Smooth muscle cell (in vitro differentiated cells): ENCODE results near the gene ANP32E. TPM values are rescaled to one million over a fixed set of nuclear protein-coding genes. Genes with fewer than 3 reads are reported as not detected.

Source experiments
- DNase-seq: peaks from one replicate; lab custom pipeline; 2025; ENCODE audit not compliant: unreplicated experiment; lab: John Stamatoyannopoulos, UW
- H2AFZ ChIP-seq: fragments of 200-600 bp; sonication (generic); 2 replicates; pipeline ENCODE4 v1.6.0; 2016; ENCODE audit warnings: antibody characterized with exemption, low read depth, mild to moderate bottlenecking
- H3F3A ChIP-seq: fragments of 200-600 bp; sonication (generic); 2 replicates; pipeline ENCODE4 v1.6.0; 2017; ENCODE audit warnings: antibody characterized with exemption, low read depth
- H3K27ac ChIP-seq: fragments of 200-600 bp; sonication (generic); 2 replicates; pipeline ENCODE4 v1.5.1; 2016; ENCODE audit warnings: low read depth, mild to moderate bottlenecking
- H3K27me3 ChIP-seq: fragments of 200-600 bp; sonication (generic); 2 replicates; pipeline ENCODE4 v1.6.1; 2016; ENCODE audit warnings: low read depth, mild to moderate bottlenecking
- H3K36me3 ChIP-seq: fragments of 200-600 bp; sonication (generic); 2 replicates; pipeline ENCODE4 v1.5.1; 2016; ENCODE audit warnings: low read depth
- H3K4me1 ChIP-seq: fragments of 200-600 bp; sonication (generic); 2 replicates; pipeline ENCODE4 v1.5.1; 2016; ENCODE audit warnings: low read depth
- H3K4me2 ChIP-seq: fragments of 200-600 bp; sonication (generic); 2 replicates; pipeline ENCODE4 v1.6.0; 2016; ENCODE audit warnings: mild to moderate bottlenecking
- H3K4me3 ChIP-seq: fragments of 200-600 bp; sonication (generic); 2 replicates; pipeline ENCODE4 v1.5.1; 2016; ENCODE audit warnings: mild to moderate bottlenecking
- H3K79me2 ChIP-seq: fragments of 200-600 bp; sonication (generic); 2 replicates; pipeline ENCODE4 v1.6.0; 2016; ENCODE audit warnings: low read depth, mild to moderate bottlenecking
- H3K9ac ChIP-seq: fragments of 200-600 bp; sonication (generic); 2 replicates; pipeline ENCODE4 v1.6.0; 2016; ENCODE audit warnings: low read depth
- H3K9me3 ChIP-seq: fragments of 200-600 bp; sonication (generic); replicated peaks from 2 replicates; pipeline ENCODE4 v1.5.1; 2016; ENCODE audit warnings: low read depth
- H4K20me1 ChIP-seq: fragments of 200-600 bp; sonication (generic); 2 replicates; pipeline ENCODE4 v1.6.0; 2016; ENCODE audit warnings: low read depth
- WGBS: methylation state at CpG from one replicate; pipeline ENCODE4 v1.1.7; 2016; ENCODE audit warnings: low lambda C conversion rate; 5-methylcytosine and 5-hydroxymethylcytosine counted together
- polyA plus RNA-seq: library from polyadenylated mRNA; unstranded; fragments of >200 nt; fragmentation: Nextera tagmentation; extraction: Ambion mirVana; gene quantifications from 2 replicates; pipeline ENCODE4 v1.2.1, GENCODE V29; 2016
- small RNA-seq: library from RNA; depleted of rRNA; stranded (forward); fragments of <200 nt; gene quantifications from one replicate; pipeline ENCODE3, GENCODE V24; 2014
- total RNA-seq: library from RNA; depleted of rRNA; stranded (reverse); fragments of >200 nt; gene quantifications from 2 replicates; pipeline ENCODE4 v1.2.3, GENCODE V29; 2014
- TF ChIP-seq, protein P1 (sequence below): fragments of 200-600 bp; sonication (generic); IDR thresholded peaks from 2 replicates; pipeline ENCODE4 v1.5.1; 2017; ENCODE audit warnings: borderline replicate concordance, mild to moderate bottlenecking, antibody characterized with exemption; ENCODE audit not compliant: insufficient read depth, poor library complexity, severe bottlenecking

The ANP32E gene
- total and polyA plus RNA-seq, 2 experiments from 2014 or later, result 25.0 to 36.5 TPM

DNA sequence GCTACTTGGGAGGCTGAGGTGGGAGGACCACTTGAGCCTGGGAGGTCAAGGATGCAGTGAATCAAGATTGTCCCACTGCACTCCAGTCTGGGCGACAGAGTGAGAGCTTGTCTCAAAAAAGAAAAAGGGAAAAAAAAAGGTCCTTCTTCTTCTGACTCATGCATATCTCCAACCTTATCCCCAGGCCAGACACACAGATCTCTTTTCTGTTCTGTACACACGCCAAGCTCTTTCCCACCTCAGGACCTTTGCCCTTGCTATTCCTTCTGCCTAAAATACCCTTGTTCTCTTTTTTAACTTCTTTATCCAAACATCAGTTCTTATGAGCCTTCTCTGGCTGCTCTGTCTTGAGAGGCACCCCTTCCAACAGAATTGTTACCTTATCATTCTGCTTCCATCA is 64.1 kb downstream of the ANP32E start:
- WGBS, result 33% methylated on average over 2 of the region's 2 CpGs
- Histone ChIP-seq H3K9ac (no peak overlapping the region), H3K4me2 (no peak overlapping the region), H2AFZ (no peak overlapping the region), H3K4me3 (no peak overlapping the region), H4K20me1 (no peaks in the 10 kb centered on the region), H3K27me3 (no peaks in the 10 kb centered on the region), H3K9me3 (no peaks in the 10 kb centered on the region), H3K27ac (peak overlapping the region; percentile 42), H3K79me2 (no peaks in the 10 kb centered on the region), H3K4me1 (no peaks in the 10 kb centered on the region), H3K36me3 (no peaks in the 10 kb centered on the region), H3F3A (no peaks in the 10 kb centered on the region)
- TF ChIP-seq, protein P1, sequence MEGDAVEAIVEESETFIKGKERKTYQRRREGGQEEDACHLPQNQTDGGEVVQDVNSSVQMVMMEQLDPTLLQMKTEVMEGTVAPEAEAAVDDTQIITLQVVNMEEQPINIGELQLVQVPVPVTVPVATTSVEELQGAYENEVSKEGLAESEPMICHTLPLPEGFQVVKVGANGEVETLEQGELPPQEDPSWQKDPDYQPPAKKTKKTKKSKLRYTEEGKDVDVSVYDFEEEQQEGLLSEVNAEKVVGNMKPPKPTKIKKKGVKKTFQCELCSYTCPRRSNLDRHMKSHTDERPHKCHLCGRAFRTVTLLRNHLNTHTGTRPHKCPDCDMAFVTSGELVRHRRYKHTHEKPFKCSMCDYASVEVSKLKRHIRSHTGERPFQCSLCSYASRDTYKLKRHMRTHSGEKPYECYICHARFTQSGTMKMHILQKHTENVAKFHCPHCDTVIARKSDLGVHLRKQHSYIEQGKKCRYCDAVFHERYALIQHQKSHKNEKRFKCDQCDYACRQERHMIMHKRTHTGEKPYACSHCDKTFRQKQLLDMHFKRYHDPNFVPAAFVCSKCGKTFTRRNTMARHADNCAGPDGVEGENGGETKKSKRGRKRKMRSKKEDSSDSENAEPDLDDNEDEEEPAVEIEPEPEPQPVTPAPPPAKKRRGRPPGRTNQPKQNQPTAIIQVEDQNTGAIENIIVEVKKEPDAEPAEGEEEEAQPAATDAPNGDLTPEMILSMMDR, result no peak
- DNase-seq, result no peak

GRCh38 chr1:150168960-150169601 is 66.8 kb downstream of the ANP32E start:
- Histone ChIP-seq H3K4me3 (no peak overlapping the region), H3K4me2 (no peak overlapping the region), H3K27me3 (no peaks in the 10 kb centered on the region), H3K27ac (no peak overlapping the region), H3F3A (no peaks in the 10 kb centered on the region), H3K4me1 (no peaks in the 10 kb centered on the region), H3K79me2 (no peaks in the 10 kb centered on the region), H3K36me3 (no peaks in the 10 kb centered on the region), H2AFZ (no peak overlapping the region), H3K9ac (no peak overlapping the region), H4K20me1 (no peaks in the 10 kb centered on the region), H3K9me3 (no peaks in the 10 kb centered on the region)
- WGBS, result 55% methylated on average over 6 of the region's 6 CpGs
- peak; percentile 12 for DNase-seq
- TF ChIP-seq, protein P1, result peak; percentile 76

Small RNA genes within 50 kb of the gene (small RNA-seq; reads per million reads assigned to genes)
- gene RN7SL480P, result not detected
- 0.26 reads per million, percentile 2 among the genes with 10 or more reads in this experiment for gene RNU2-17P

Other genes starting within 250 kb of the ANP32E start
- gene OTUD7B, start 225.4 kb downstream of the ANP32E start, total RNA-seq, result 10.8 and 16.1 TPM in 2 replicates
- gene OTUD7B, start 225.4 kb downstream of the ANP32E start, polyA plus RNA-seq, result 1.9 and 2.7 TPM in 2 replicates
- 44.7 and 49.6 TPM in 2 replicates for gene VPS45, start 168.3 kb downstream of the ANP32E start, total RNA-seq
- gene VPS45, start 168.3 kb downstream of the ANP32E start, polyA plus RNA-seq, result 28.6 and 30.2 TPM in 2 replicates
- 44.1 and 48.5 TPM in 2 replicates for gene PLEKHO1, start 86.2 kb downstream of the ANP32E start, total RNA-seq
- gene PLEKHO1, start 86.2 kb downstream of the ANP32E start, polyA plus RNA-seq, result 75.5 and 81.0 TPM in 2 replicates
- gene CA14, start 21.7 kb upstream of the ANP32E start, total RNA-seq, result 0.22 TPM in 1 of 2 replicates, not detected in the other
- gene CA14, start 21.7 kb upstream of the ANP32E start, polyA plus RNA-seq, result 0.59 and 0.91 TPM in 2 replicates
- gene APH1A, start 32.9 kb upstream of the ANP32E start, total RNA-seq, result 74.8 and 86.8 TPM in 2 replicates
- gene APH1A, start 32.9 kb upstream of the ANP32E start, polyA plus RNA-seq, result 43.4 and 44.5 TPM in 2 replicates
- 5.1 and 6.4 TPM in 2 replicates for gene C1orf54, start 36.7 kb upstream of the ANP32E start, total RNA-seq
- 5.4 and 7.9 TPM in 2 replicates for gene C1orf54, start 36.7 kb upstream of the ANP32E start, polyA plus RNA-seq
- 8.4 and 13.1 TPM in 2 replicates for gene CIART, start 46.4 kb upstream of the ANP32E start, total RNA-seq
- 7.2 and 15.2 TPM in 2 replicates for gene CIART, start 46.4 kb upstream of the ANP32E start, polyA plus RNA-seq
- gene MRPS21, start 57.7 kb upstream of the ANP32E start, total RNA-seq, result 53.8 and 54.4 TPM in 2 replicates
- 83.4 and 85.9 TPM in 2 replicates for gene MRPS21, start 57.7 kb upstream of the ANP32E start, polyA plus RNA-seq
- gene PRPF3, start 85.4 kb upstream of the ANP32E start, total RNA-seq, result 34.6 and 41.8 TPM in 2 replicates
- gene PRPF3, start 85.4 kb upstream of the ANP32E start, polyA plus RNA-seq, result 26.6 and 33.9 TPM in 2 replicates
- 15.4 and 17.1 TPM in 2 replicates for gene RPRD2, start 128.0 kb upstream of the ANP32E start, total RNA-seq
- gene RPRD2, start 128.0 kb upstream of the ANP32E start, polyA plus RNA-seq, result 14.2 and 15.8 TPM in 2 replicates